IMR-90 (cell line): Measurements from ENCODE around the gene PODXL2. TPM values are rescaled to one million over a fixed set of nuclear protein-coding genes. Genes with fewer than 3 reads are reported as not detected.

Experiments used
- ATAC-seq: fragments of 200-7000 bp; cut with Tn5 transposase; 2 replicates; pipeline ENCODE4 v1.9.1; 2020; ENCODE audit warnings: low read depth, mild to moderate bottlenecking, moderate library complexity
- BruUV-seq: library from RNA; stranded (reverse); fragments of 400-500 nt; replicated peaks from 2 replicates; lab custom pipeline; 2021; lab: Mats Ljungman, UMichigan
- CTCF ChIA-PET: fragments of 300-600 bp; formaldehyde crosslinking; extraction: SDS; loops from one replicate; lab custom pipeline; 2021; ENCODE audit warnings: antibody characterized with exemption; lab: Yijun Ruan, JAX
- POLR2A ChIA-PET: fragments of 300-600 bp; sonication (Branson Sonifier 250); formaldehyde crosslinking; loops from one replicate; lab custom pipeline; 2022; ENCODE audit warnings: antibody characterized with exemption; ENCODE audit not compliant: unreplicated experiment; lab: Charles Lee
- DNase-seq: peaks from one replicate; pipeline ENCODE4 v3.0.0; 2013
- H2AFZ ChIP-seq: replicated peaks from 2 replicates; pipeline ENCODE3; 2013; ENCODE audit warnings: low read length, mild to moderate bottlenecking; ENCODE audit not compliant: poor library complexity
- H2AK5ac ChIP-seq: 2 replicates; pipeline ENCODE4 v1.6.1; 2013; ENCODE audit warnings: low read depth, low read length, inconsistent platforms
- H2AK9ac ChIP-seq: replicated peaks from 2 replicates; pipeline ENCODE3; 2013; ENCODE audit warnings: mild to moderate bottlenecking, low read depth, low read length, moderate library complexity; ENCODE audit not compliant: poor library complexity
- H2BK120ac ChIP-seq: 2 replicates; pipeline ENCODE4 v1.6.1; 2013; ENCODE audit warnings: low read depth, low read length, inconsistent platforms
- H2BK15ac ChIP-seq: 3 replicates; pipeline ENCODE4 v1.6.1; 2013; ENCODE audit warnings: low read depth, low read length, inconsistent platforms
- H2BK20ac ChIP-seq: 2 replicates; pipeline ENCODE4 v1.6.1; 2013; ENCODE audit warnings: low read depth, mild to moderate bottlenecking, inconsistent platforms, low read length, moderate library complexity
- H2BK5ac ChIP-seq: 2 replicates; pipeline ENCODE4 v1.6.1; 2013; ENCODE audit warnings: mild to moderate bottlenecking, low read depth, low read length, inconsistent platforms; ENCODE audit not compliant: poor library complexity, severe bottlenecking
- H3K14ac ChIP-seq: replicated peaks from 2 replicates; pipeline ENCODE4 v1.6.1; 2013; ENCODE audit warnings: low read depth, low read length, inconsistent platforms
- H3K18ac ChIP-seq: 2 replicates; pipeline ENCODE4 v1.6.1; 2013; ENCODE audit warnings: low read depth, low read length, control low read depth
- H3K23ac ChIP-seq: 2 replicates; pipeline ENCODE4 v1.6.1; 2013; ENCODE audit warnings: low read depth, low read length, inconsistent platforms
- H3K27ac ChIP-seq: 2 replicates; pipeline ENCODE4 v1.5.1; 2013; ENCODE audit warnings: mild to moderate bottlenecking, control low read depth, low read length; ENCODE audit not compliant: insufficient read depth
- H3K27me3 ChIP-seq: 2 replicates; pipeline ENCODE4 v1.6.1; 2013; ENCODE audit warnings: low read length; ENCODE audit not compliant: control insufficient read depth, insufficient read depth
- H3K36me3 ChIP-seq: 2 replicates; pipeline ENCODE4 v1.6.1; 2013; ENCODE audit warnings: low read length, mixed read lengths; ENCODE audit not compliant: control insufficient read depth, insufficient read depth
- H3K4ac ChIP-seq: 2 replicates; pipeline ENCODE4 v1.6.1; 2013; ENCODE audit warnings: low read depth, low read length, inconsistent platforms
- H3K4me1 ChIP-seq: 2 replicates; pipeline ENCODE4 v1.6.1; 2013; ENCODE audit warnings: low read length, mixed read lengths; ENCODE audit not compliant: control insufficient read depth, insufficient read depth
- H3K4me2 ChIP-seq: 2 replicates; pipeline ENCODE4 v1.6.1; 2013; ENCODE audit warnings: low read depth, mild to moderate bottlenecking, control low read depth, low read length, moderate library complexity
- H3K4me3 ChIP-seq: 2 replicates; pipeline ENCODE4 v1.5.1; 2013; ENCODE audit warnings: low read depth, mild to moderate bottlenecking, control low read depth, low read length, moderate library complexity; ENCODE audit not compliant: insufficient read depth
- H3K56ac ChIP-seq: 2 replicates; pipeline ENCODE4 v1.6.1; 2013; ENCODE audit warnings: low read length, inconsistent platforms; ENCODE audit not compliant: insufficient read depth; ENCODE audit errors: extremely low read depth
- H3K79me1 ChIP-seq, 2 experiments: 2 replicates each; pipeline ENCODE4 v1.6.1; 2013; ENCODE audit warnings: low read length in 2 of 2, inconsistent platforms in 1 of 2, low read depth in 1 of 2
- H3K9ac ChIP-seq: 2 replicates; pipeline ENCODE4 v1.6.1; 2013; ENCODE audit warnings: low read depth, low read length, control low read depth
- H3K9me1 ChIP-seq: 2 replicates; pipeline ENCODE4 v1.6.1; 2013; ENCODE audit warnings: low read length, inconsistent platforms; ENCODE audit not compliant: insufficient read depth
- H3K9me3 ChIP-seq: 2 replicates; pipeline ENCODE4 v1.6.1; 2013; ENCODE audit warnings: low read length; ENCODE audit not compliant: control insufficient read depth, insufficient read depth
- H4K20me1 ChIP-seq: 2 replicates; pipeline ENCODE4 v1.6.1; 2013; ENCODE audit warnings: low read length, inconsistent platforms; ENCODE audit not compliant: insufficient read depth
- H4K5ac ChIP-seq: 2 replicates; pipeline ENCODE4 v1.6.1; 2013; ENCODE audit warnings: mild to moderate bottlenecking, low read depth, low read length, control low read depth
- H4K8ac ChIP-seq, 2 experiments: 2 replicates each; pipeline ENCODE4 v1.6.1; 2013; ENCODE audit warnings: low read depth in 2 of 2, low read length in 2 of 2, control low read depth in 1 of 2, inconsistent platforms in 1 of 2
- H4K91ac ChIP-seq: 2 replicates; pipeline ENCODE4 v1.6.1; 2013; ENCODE audit warnings: low read depth, low read length, inconsistent platforms; ENCODE audit not compliant: insufficient read depth
- BHLHE40 ChIP-seq: fragments of 150-350 bp; IDR thresholded peaks from 2 replicates; pipeline ENCODE4 v1.6.1; 2016; ENCODE audit warnings: mild to moderate bottlenecking, low read depth, low read length
- MAFK ChIP-seq: IDR thresholded peaks from 2 replicates; pipeline ENCODE4 v1.6.1; 2012; ENCODE audit warnings: low read depth, low read length, improper control_type of control experiment
- POLR2A ChIP-seq: IDR thresholded peaks from 2 replicates; pipeline ENCODE4 v1.6.1; 2012; ENCODE audit warnings: mild to moderate bottlenecking, low read depth, low read length
- WGBS, 2 experiments: methylation state at CpG; one replicate each; pipeline versions ENCODE4 v1.1.5 to v1.1.7; 2013; ENCODE audit warnings: missing lambda C conversion rate in 2 of 2; ENCODE audit not compliant: insufficient read length in 1 of 2; ENCODE audit errors: extremely low coverage in 2 of 2; 5-methylcytosine and 5-hydroxymethylcytosine counted together
- dilution Hi-C: fragments of 300-500 bp; cut with HindIII; formaldehyde crosslinking; loops from one replicate; pipeline ENCODE4 v1.14.3; 2018; ENCODE audit warnings: low sequenced_read_pairs; ENCODE audit not compliant: unreplicated experiment
- in situ Hi-C: fragments of 300-500 bp; cut with MboI; formaldehyde crosslinking; loops from 3 replicates; pipeline ENCODE4 v1.14.3; 2019; ENCODE audit warnings: low sequenced_read_pairs, inconsistent platforms, mixed read lengths
- intact Hi-C: fragments of 100-400 bp; cut with micrococcal nuclease; formaldehyde crosslinking; loops from 2 replicates; pipeline ENCODE4 v1.10.0; 2022
- polyA plus RNA-seq, 3 experiments: library from polyadenylated mRNA; depleted of rRNA; stranded (reverse); fragments of >200 nt; gene quantifications; 2 replicates each; pipeline ENCODE4 v1.2.3, GENCODE V29; 2012; ENCODE audit warnings: low replicate concordance in 1 of 3
- total RNA-seq: library from RNA; depleted of rRNA; stranded (reverse); fragments of >200 nt; gene quantifications from 2 replicates; pipeline ENCODE4 v1.2.3, GENCODE V29; 2012
- TF ChIP-seq, protein P1 (sequence below): conservative IDR thresholded peaks from 2 replicates; pipeline ENCODE4 v1.5.1; 2012; ENCODE audit warnings: mild to moderate bottlenecking, low read depth, low read length, improper control_type of control experiment
- TF ChIP-seq, protein P2 (sequence below): fragments of 150-350 bp; IDR thresholded peaks from 2 replicates; pipeline ENCODE4 v1.6.1; 2016; ENCODE audit warnings: low read depth, mild to moderate bottlenecking, low read length, moderate library complexity, borderline replicate concordance

The PODXL2 gene
- total and polyA plus RNA-seq, 2 of the 4 experiments (the other 2 are of a cell fraction): 1.6 to 5.4 TPM

DNA sequence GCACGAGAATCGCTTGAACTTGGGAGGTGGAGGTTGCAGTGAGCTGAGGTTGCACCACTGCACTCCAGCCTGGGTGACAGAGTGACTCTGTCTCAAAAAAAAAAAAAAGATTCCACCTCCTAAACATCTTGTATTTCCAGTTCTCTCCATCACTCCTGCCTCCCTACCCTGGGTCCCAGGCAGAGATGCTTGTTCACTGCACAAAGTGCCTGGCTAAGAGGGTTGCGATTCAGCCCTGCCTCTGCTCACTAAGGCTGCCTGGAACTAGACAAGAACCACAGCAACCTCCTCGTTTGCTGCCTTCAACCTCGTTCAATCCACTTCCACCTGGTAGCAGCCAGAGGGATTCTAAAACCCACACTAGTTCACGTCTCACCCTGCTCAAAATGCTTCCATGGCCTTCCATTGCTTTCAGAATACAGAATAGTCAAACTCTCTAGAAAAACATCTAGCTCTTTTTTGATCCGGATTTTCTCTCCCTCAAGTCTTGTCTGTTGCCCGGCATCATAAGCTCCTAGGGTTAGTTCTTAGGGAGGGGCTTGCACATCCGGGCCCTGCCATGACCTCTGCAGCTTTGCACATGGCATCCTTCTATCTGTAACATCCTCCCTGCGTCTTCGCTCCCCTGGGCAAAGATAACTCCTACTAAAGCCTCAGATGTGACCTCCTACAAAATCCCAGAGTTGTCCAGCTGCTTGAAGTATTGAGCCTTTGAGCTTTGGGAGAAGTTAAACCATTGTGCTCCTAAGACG lies 31.8 kb upstream of the PODXL2 start:
- intact Hi-C loops (no loop called here), in situ Hi-C loops (no loop called here), dilution Hi-C loops (no loop called here)
- Histone ChIP-seq H3K9me3 (no peaks in the 10 kb centered on the region), H2AK5ac (no peak overlapping the region), H3K27ac (no peak overlapping the region), H3K23ac (no peak overlapping the region), H3K4me1 (peaks cover 1% of the 10 kb centered on the region; the same call in 1 of the 2 replicates), H2BK20ac (no peak overlapping the region), H3K4me3 (no peak overlapping the region), H4K8ac (peak overlapping the region; percentile 51 to 94; a peak in 1 of 4 replicates), H2BK5ac (no peak overlapping the region), H2AK9ac (no peak overlapping the region), H4K5ac (no peak overlapping the region), H4K20me1 (no peaks in the 10 kb centered on the region), H3K79me1 (peaks cover 8 to 24% of the 10 kb centered on the region in 2 experiments), H3K4me2 (no peak overlapping the region), H3K9ac (no peak overlapping the region), H2BK15ac (no peak overlapping the region), H2AFZ (no peak overlapping the region), H3K9me1 (peaks cover 6% of the 10 kb centered on the region; the same call in 1 of the 2 replicates), H4K91ac (no peak overlapping the region), H3K4ac (no peak overlapping the region), H3K18ac (no peak overlapping the region), H3K14ac (no peak overlapping the region), H3K27me3 (no peaks in the 10 kb centered on the region), H3K56ac (no peak overlapping the region), H3K36me3 (0 out of 2 replicates have a peak, but pooled peaks cover 2% of the 10 kb centered on the region), H2BK120ac (no peak overlapping the region)
- 97% methylated on average over 4 of the region's 12 CpGs; no CpG with 5 or more reads in 1 of the 2 experiments for WGBS, 2 experiments
- CTCF ChIA-PET: interaction anchor here (0.6 to 1.0 kb wide), 2 partner anchors 22 to 1084 kb away, joined by 3 to 5 read pairs; no protein-coding TSS in a partner anchor
- TF ChIP-seq, protein P1, sequence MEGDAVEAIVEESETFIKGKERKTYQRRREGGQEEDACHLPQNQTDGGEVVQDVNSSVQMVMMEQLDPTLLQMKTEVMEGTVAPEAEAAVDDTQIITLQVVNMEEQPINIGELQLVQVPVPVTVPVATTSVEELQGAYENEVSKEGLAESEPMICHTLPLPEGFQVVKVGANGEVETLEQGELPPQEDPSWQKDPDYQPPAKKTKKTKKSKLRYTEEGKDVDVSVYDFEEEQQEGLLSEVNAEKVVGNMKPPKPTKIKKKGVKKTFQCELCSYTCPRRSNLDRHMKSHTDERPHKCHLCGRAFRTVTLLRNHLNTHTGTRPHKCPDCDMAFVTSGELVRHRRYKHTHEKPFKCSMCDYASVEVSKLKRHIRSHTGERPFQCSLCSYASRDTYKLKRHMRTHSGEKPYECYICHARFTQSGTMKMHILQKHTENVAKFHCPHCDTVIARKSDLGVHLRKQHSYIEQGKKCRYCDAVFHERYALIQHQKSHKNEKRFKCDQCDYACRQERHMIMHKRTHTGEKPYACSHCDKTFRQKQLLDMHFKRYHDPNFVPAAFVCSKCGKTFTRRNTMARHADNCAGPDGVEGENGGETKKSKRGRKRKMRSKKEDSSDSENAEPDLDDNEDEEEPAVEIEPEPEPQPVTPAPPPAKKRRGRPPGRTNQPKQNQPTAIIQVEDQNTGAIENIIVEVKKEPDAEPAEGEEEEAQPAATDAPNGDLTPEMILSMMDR: no peak
- no peak for TF ChIP-seq BHLHE40
- TF ChIP-seq POLR2A: no peak
- TF ChIP-seq, protein P2, sequence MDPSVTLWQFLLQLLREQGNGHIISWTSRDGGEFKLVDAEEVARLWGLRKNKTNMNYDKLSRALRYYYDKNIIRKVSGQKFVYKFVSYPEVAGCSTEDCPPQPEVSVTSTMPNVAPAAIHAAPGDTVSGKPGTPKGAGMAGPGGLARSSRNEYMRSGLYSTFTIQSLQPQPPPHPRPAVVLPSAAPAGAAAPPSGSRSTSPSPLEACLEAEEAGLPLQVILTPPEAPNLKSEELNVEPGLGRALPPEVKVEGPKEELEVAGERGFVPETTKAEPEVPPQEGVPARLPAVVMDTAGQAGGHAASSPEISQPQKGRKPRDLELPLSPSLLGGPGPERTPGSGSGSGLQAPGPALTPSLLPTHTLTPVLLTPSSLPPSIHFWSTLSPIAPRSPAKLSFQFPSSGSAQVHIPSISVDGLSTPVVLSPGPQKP: no peak
- no peak for TF ChIP-seq MAFK
- DNase-seq (no peak), ATAC-seq (no peak)
- POLR2A ChIA-PET: no interaction called here
- no TSS peak for BruUV-seq
